Measurements from ENCODE around the gene ULK4. TPM values are rescaled to one million over a fixed set of nuclear protein-coding genes. Genes with fewer than 3 reads are reported as not detected.
A peak's percentile ranks its signal among the peaks of the same experiment; 100 is the strongest.

Gene ULK4
- total and polyA plus RNA-seq, 2 of the 4 experiments (the other 2 are of a cell fraction), result 2.7 to 5.0 TPM

DNA sequence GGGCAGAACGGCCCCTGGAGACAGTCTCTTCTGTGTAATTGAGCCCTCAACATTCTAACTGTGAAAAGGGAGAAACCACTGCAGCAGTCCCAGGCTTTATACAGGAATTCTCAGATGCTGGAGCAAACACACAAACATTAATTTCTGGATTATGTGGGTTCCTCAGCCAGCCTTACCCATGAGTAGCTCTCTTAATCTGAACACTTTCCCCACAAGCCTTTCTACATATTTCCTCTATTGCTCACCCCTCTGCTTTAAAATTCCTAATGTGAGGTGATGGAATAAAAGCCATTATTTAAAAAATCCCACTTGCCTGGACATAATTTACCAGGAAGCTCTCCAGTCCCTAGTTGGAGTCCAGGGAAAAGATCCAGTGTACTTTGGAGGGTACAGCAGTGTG lies 623.6 kb downstream of the ULK4 start:
- no peaks in the 10 kb centered on the region for H3K9me1 ChIP-seq (ENCODE audit: insufficient read depth, low read length)
- no peak overlapping the region for H2BK20ac ChIP-seq (ENCODE audit: low read depth, low read length)
- no peak overlapping the region for H2AK9ac ChIP-seq (replicated peaks; ENCODE audit: low read depth, low read length, poor library complexity)
- BruUV-seq (replicated peaks), result no TSS peak
- no peaks in the 10 kb centered on the region for H3K4me1 ChIP-seq (ENCODE audit: control insufficient read depth, insufficient read depth, low read length)
- no peak overlapping the region for H3K14ac ChIP-seq (replicated peaks; ENCODE audit: low read depth, low read length)
- no peak overlapping the region for H3K4me2 ChIP-seq (ENCODE audit: low read depth, low read length)
- H3K4me3 ChIP-seq (ENCODE audit: insufficient read depth, low read depth, low read length), result no peak overlapping the region
- no peaks in the 10 kb centered on the region for H3K79me1 ChIP-seq (ENCODE audit: low read depth in 1 of 2, low read length in 2 of 2)
- H2AFZ ChIP-seq (replicated peaks; ENCODE audit: low read length, poor library complexity), result no peak overlapping the region
- no peak overlapping the region for H3K23ac ChIP-seq (ENCODE audit: low read depth, low read length)
- no peak overlapping the region for H3K27ac ChIP-seq (ENCODE audit: insufficient read depth, low read length)
- H3K18ac ChIP-seq (ENCODE audit: low read depth, low read length), result no peak overlapping the region
- no peak overlapping the region for H2AK5ac ChIP-seq (ENCODE audit: low read depth, low read length)
- dilution Hi-C loops (cut with HindIII; ENCODE audit: low sequenced_read_pairs, unreplicated experiment) (no loop called here), in situ Hi-C loops (cut with MboI; ENCODE audit: low sequenced_read_pairs) (no loop called here), intact Hi-C loops (cut with micrococcal nuclease) (no loop called here)
- no peak; the same call in 1 of the 2 replicates for ATAC-seq (ENCODE audit: low read depth)
- no peak for TF ChIP-seq FOS (IDR thresholded peaks at IDR 0.05; ENCODE audit: low read depth, low read length)
- WGBS, 2 experiments (ENCODE audit: extremely low coverage in 2 of 2, insufficient read length in 1 of 2), result no CpG with 5 or more reads among the region's 1 CpG
- no peak overlapping the region for H2BK5ac ChIP-seq (ENCODE audit: low read depth, low read length, poor library complexity, severe bottlenecking)
- H4K91ac ChIP-seq (ENCODE audit: insufficient read depth, low read depth, low read length), result no peak overlapping the region
- ChIA-PET CTCF (no interaction called here), POLR2A (ENCODE audit: unreplicated experiment) (no interaction called here)
- peak; percentile 30 for DNase-seq
- no peak overlapping the region for H4K8ac ChIP-seq (ENCODE audit: low read depth in 2 of 2, low read length in 2 of 2)
- H3K36me3 ChIP-seq (ENCODE audit: control insufficient read depth, insufficient read depth, low read length), result no peaks in the 10 kb centered on the region
- peaks cover 2% of the 10 kb centered on the region for H3K27me3 ChIP-seq (ENCODE audit: control insufficient read depth, insufficient read depth, low read length)
- H3K56ac ChIP-seq (ENCODE audit: extremely low read depth, insufficient read depth, low read length), result no peak overlapping the region
- H3K9ac ChIP-seq (ENCODE audit: low read depth, low read length), result no peak overlapping the region
- no peaks in the 10 kb centered on the region for H3K9me3 ChIP-seq (ENCODE audit: control insufficient read depth, insufficient read depth, low read length)
- no peak overlapping the region for H2BK120ac ChIP-seq (ENCODE audit: low read depth, low read length)
- no peaks in the 10 kb centered on the region for H4K20me1 ChIP-seq (ENCODE audit: insufficient read depth, low read length)
- H3K4ac ChIP-seq (ENCODE audit: low read depth, low read length), result no peak overlapping the region
- H4K5ac ChIP-seq (ENCODE audit: low read depth, low read length), result no peak overlapping the region
- no peak overlapping the region for H2BK15ac ChIP-seq (ENCODE audit: low read depth, low read length)
